GM21717 (cell line): ENCODE measurements around the gene CYP27A1.

ENCODE experiments used
- ATAC-seq: cut with Tn5 transposase; IDR thresholded peaks from one replicate; pipeline ENCODE4 v1.9.1; 2021; ENCODE audit warnings: mild to moderate bottlenecking, moderate library complexity; ENCODE audit not compliant: unreplicated experiment

Gene CYP27A1

GRCh38 chr2:218781691-218782527 is at the start of gene CYP27A1:
Gene CYP27A1, plus strand, starts transcription at chr2:218782147. Its CDS starts 36 bp downstream, at chr2:218782183.
- no peak for ATAC-seq

GRCh38 chr2:218732761-218733158 is 49.2 kb upstream of the CYP27A1 start:
- no peak for ATAC-seq

- ATAC-seq = peak; percentile 55
These were observed 48.6 kb upstream of the CYP27A1 start for GRCh38 chr2:218733171-218734021.

- ATAC-seq = no peak
These were observed 47.6 kb upstream of the CYP27A1 start for GRCh38 chr2:218734190-218734975.

- no peak for ATAC-seq
These were observed 45.4 kb upstream of the CYP27A1 start for GRCh38 chr2:218736531-218736930.

- ATAC-seq = peak; percentile 55
These were observed 38.9 kb upstream of the CYP27A1 start for GRCh38 chr2:218743068-218743467.

- peak; percentile 56 for ATAC-seq
These were observed 37.3 kb upstream of the CYP27A1 start for GRCh38 chr2:218744615-218745014.

- no peak for ATAC-seq
These were observed 36.8 kb upstream of the CYP27A1 start for GRCh38 chr2:218745160-218745558.

GRCh38 chr2:218745559-218746469 is 36.1 kb upstream of the CYP27A1 start:
- ATAC-seq = no peak

GRCh38 chr2:218746470-218746795 is 35.5 kb upstream of the CYP27A1 start:
- ATAC-seq = no peak

- ATAC-seq = no peak
These were observed 35.0 kb upstream of the CYP27A1 start for GRCh38 chr2:218746960-218747359.

GRCh38 chr2:218748741-218749441 is 33.1 kb upstream of the CYP27A1 start:
- ATAC-seq = no peak

GRCh38 chr2:218754201-218754600 is 27.7 kb upstream of the CYP27A1 start:
- ATAC-seq = no peak

GRCh38 chr2:218754781-218755180 is 27.2 kb upstream of the CYP27A1 start:
- no peak for ATAC-seq

GRCh38 chr2:218755198-218755566 is 26.8 kb upstream of the CYP27A1 start:
- ATAC-seq = no peak

- no peak for ATAC-seq
These were observed 26.2 kb upstream of the CYP27A1 start for GRCh38 chr2:218755567-218756404.

- ATAC-seq = no peak
These were observed 25.2 kb upstream of the CYP27A1 start for GRCh38 chr2:218756599-218757377.

GRCh38 chr2:218761795-218762194 is 20.2 kb upstream of the CYP27A1 start:
- ATAC-seq = no peak
